Fibroblast of lung (primary cell): ENCODE measurements around the gene ATP5PD. TPM values are rescaled to one million over a fixed set of nuclear protein-coding genes. Genes with fewer than 3 reads are reported as not detected.

ENCODE experiments used
- DNase-seq, 2 donors: peaks; one replicate each; pipeline versions ENCODE4 v3.0.0 to v3.0.0-alpha.2; 2010; ENCODE audit warnings: low read depth in 2 of 2
- H2AFZ ChIP-seq: 2 replicates; pipeline ENCODE4 v1.5.1; 2012; ENCODE audit warnings: low read length, control low read depth, inconsistent platforms
- H3K27ac ChIP-seq: 2 replicates; pipeline ENCODE4 v1.5.1; 2011; ENCODE audit warnings: low read length, control low read depth; ENCODE audit not compliant: insufficient read depth
- H3K27me3 ChIP-seq: 2 replicates; pipeline ENCODE4 v1.5.1; 2011; ENCODE audit warnings: mild to moderate bottlenecking, low read length; ENCODE audit not compliant: control insufficient read depth, insufficient read depth
- H3K36me3 ChIP-seq: 2 replicates; pipeline ENCODE4 v1.5.1; 2011; ENCODE audit warnings: low read length; ENCODE audit not compliant: control insufficient read depth, insufficient read depth
- H3K4me1 ChIP-seq: 2 replicates; pipeline ENCODE4 v1.5.1; 2011; ENCODE audit warnings: low read length; ENCODE audit not compliant: control insufficient read depth, insufficient read depth; ENCODE audit errors: extremely low read depth
- H3K4me2 ChIP-seq: 2 replicates; pipeline ENCODE4 v1.5.1; 2011; ENCODE audit warnings: low read length, control low read depth; ENCODE audit not compliant: insufficient read depth; ENCODE audit errors: extremely low read depth
- H3K4me3 ChIP-seq, 4 experiments: fragments of 200-600 bp in 1 of 4; sonication (generic) in 1 of 4; replicated peaks in 1 of 4; 2 replicates each; pipeline ENCODE4 v1.5.1; 2011 to 2016; ENCODE audit warnings: low read length in 4 of 4, low read depth in 3 of 4, mild to moderate bottlenecking in 3 of 4, control low read depth in 2 of 4, inconsistent platforms in 1 of 4, mixed read lengths in 1 of 4; ENCODE audit not compliant: insufficient read depth in 1 of 4; ENCODE audit errors: control extremely low read depth in 1 of 4
- H3K79me2 ChIP-seq: 2 replicates; pipeline ENCODE4 v1.5.1; 2012; ENCODE audit warnings: mild to moderate bottlenecking, low read length, inconsistent platforms; ENCODE audit not compliant: control insufficient read depth, insufficient read depth
- H3K9ac ChIP-seq: 2 replicates; pipeline ENCODE4 v1.5.1; 2011; ENCODE audit warnings: mild to moderate bottlenecking, low read length, control low read depth; ENCODE audit not compliant: insufficient read depth
- H3K9me3 ChIP-seq: 2 replicates; pipeline ENCODE4 v1.5.1; 2012; ENCODE audit warnings: low read depth, low read length; ENCODE audit not compliant: control insufficient read depth, insufficient read depth
- H4K20me1 ChIP-seq: 2 replicates; pipeline ENCODE4 v1.5.1; 2011; ENCODE audit warnings: low read length; ENCODE audit not compliant: control insufficient read depth, insufficient read depth; ENCODE audit errors: extremely low read depth
- EZH2 ChIP-seq: IDR thresholded peaks from 2 replicates; pipeline ENCODE4 v1.5.1; 2012; ENCODE audit warnings: low read length, control low read depth, mild to moderate bottlenecking; ENCODE audit errors: missing control alignments
- polyA plus RNA-seq, 2 donors: library from polyadenylated mRNA; depleted of rRNA in 1 of 2; stranded (reverse) in 1 of 2; unstranded in 1 of 2; fragments of >200 nt; gene quantifications; 2 replicates each; pipeline ENCODE4 v1.2.1, GENCODE V29; 2011 to 2012; ENCODE audit warnings: missing spikeins in 1 of 2
- total RNA-seq: library from RNA; depleted of rRNA; stranded (reverse); fragments of >200 nt; gene quantifications from 2 replicates; pipeline ENCODE4 v1.2.1, GENCODE V29; 2014
- TF ChIP-seq, protein P1 (sequence below), 2 donors: IDR thresholded peaks in 1 of 2; conservative IDR thresholded peaks in 1 of 2; 1 replicate in 1 of 2; 2 replicates in 1 of 2; pipeline ENCODE4 v1.5.1; 2011 to 2012; ENCODE audit warnings: low read length in 2 of 2, control low read depth in 1 of 2, inconsistent platforms in 1 of 2, low read depth in 1 of 2, mild to moderate bottlenecking in 1 of 2

ATP5PD gene
- total and polyA plus RNA-seq, 2 donors (not counting 1 experiment from before 2014, with no cell fraction given), result 317 to 442 TPM

DNA sequence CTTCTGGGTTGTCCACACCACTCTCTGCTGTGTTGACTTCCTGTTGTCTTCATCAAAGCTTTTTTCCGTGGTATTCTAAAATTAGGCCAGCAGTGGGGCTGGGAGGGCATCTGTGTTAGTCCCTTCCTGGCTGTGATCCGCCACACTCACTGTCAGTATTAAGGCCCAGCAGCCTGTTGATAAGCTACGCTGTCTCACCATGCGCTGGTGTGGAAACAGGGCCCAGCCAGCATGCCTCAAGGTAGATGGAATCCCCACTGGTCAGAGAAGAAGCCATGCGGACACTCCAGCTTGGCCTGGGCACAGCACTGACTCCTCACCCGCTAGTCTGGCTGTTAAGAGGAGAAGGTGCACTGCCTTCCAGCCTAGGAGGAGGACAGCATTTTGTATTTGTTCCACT lies 48.0 kb downstream of the ATP5PD start:
- Histone ChIP-seq H3K27ac (no peak overlapping the region), H3K4me2 (no peak overlapping the region), H3K9ac (no peak overlapping the region), H3K36me3 (peaks cover 10% of the 10 kb centered on the region), H3K9me3 (no peaks in the 10 kb centered on the region), H3K79me2 (no peaks in the 10 kb centered on the region), H3K27me3 (no peaks in the 10 kb centered on the region), H3K4me1 (no peaks in the 10 kb centered on the region), H4K20me1 (no peaks in the 10 kb centered on the region), H2AFZ (no peak overlapping the region), H3K4me3 (no peak overlapping the region)
- DNase-seq, result no peak
- TF ChIP-seq, protein P1, sequence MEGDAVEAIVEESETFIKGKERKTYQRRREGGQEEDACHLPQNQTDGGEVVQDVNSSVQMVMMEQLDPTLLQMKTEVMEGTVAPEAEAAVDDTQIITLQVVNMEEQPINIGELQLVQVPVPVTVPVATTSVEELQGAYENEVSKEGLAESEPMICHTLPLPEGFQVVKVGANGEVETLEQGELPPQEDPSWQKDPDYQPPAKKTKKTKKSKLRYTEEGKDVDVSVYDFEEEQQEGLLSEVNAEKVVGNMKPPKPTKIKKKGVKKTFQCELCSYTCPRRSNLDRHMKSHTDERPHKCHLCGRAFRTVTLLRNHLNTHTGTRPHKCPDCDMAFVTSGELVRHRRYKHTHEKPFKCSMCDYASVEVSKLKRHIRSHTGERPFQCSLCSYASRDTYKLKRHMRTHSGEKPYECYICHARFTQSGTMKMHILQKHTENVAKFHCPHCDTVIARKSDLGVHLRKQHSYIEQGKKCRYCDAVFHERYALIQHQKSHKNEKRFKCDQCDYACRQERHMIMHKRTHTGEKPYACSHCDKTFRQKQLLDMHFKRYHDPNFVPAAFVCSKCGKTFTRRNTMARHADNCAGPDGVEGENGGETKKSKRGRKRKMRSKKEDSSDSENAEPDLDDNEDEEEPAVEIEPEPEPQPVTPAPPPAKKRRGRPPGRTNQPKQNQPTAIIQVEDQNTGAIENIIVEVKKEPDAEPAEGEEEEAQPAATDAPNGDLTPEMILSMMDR (conservative IDR thresholded peaks at IDR 0.05 in 1 of 2, IDR thresholded peaks at IDR 0.05 in 1 of 2; ENCODE audit: low read depth in 1 of 2, low read length in 2 of 2), result no peak
- no peak for TF ChIP-seq EZH2

DNA sequence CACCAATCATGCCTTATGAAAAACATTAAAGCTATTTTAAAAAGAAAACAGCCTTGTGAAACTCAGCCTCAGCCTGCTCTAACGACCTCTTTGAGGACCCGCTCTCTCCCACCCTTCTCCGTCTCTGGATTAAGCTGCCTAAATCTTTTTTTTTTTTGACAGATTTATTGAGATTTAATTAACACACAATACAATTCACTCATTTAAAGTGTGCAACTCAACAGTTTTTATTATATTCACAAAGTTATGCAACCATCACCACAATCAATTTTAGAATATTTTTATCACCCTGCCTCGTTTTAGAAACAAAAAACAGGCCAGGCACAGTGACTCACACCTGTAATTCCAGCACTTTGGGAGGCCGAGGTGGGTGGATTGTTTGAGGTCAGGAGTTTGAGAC lies 50.9 kb downstream of the ATP5PD start:
- peak in 1 of 2 donors; percentile 24 for DNase-seq
- Histone ChIP-seq H3K27me3 (no peaks in the 10 kb centered on the region), H4K20me1 (no peaks in the 10 kb centered on the region), H3K27ac (no peak overlapping the region), H3K36me3 (peaks cover 2% of the 10 kb centered on the region), H3K9me3 (no peaks in the 10 kb centered on the region), H3K9ac (no peak overlapping the region), H3K4me3 (no peak overlapping the region), H3K4me1 (no peaks in the 10 kb centered on the region), H2AFZ (no peak overlapping the region), H3K4me2 (no peak overlapping the region), H3K79me2 (no peaks in the 10 kb centered on the region)
- no peak for TF ChIP-seq EZH2
- TF ChIP-seq, protein P1 (conservative IDR thresholded peaks at IDR 0.05 in 1 of 2, IDR thresholded peaks at IDR 0.05 in 1 of 2; ENCODE audit: low read depth in 1 of 2, low read length in 2 of 2), result no peak

DNA sequence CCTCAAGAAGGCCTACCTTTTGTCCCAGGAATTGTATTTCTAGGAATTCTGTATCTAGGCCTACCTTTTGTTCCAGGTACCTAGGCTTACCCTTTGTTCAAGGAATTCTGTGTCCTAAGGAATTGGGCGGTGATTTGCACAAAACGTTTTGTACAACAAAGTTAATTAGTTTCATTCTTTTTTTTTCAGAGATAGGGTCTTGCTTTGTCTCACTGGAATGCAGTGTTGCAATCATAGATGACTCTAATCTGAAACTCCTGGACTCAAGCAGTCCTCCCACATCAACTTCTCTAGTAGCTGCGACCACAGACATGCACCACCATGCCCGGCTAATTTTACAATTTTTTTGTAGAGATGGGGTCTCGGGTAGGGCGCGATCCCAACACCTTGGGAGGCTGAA lies 52.3 kb downstream of the ATP5PD start:
- TF ChIP-seq, protein P1 (conservative IDR thresholded peaks at IDR 0.05 in 1 of 2, IDR thresholded peaks at IDR 0.05 in 1 of 2; ENCODE audit: low read depth in 1 of 2, low read length in 2 of 2), result no peak
- TF ChIP-seq EZH2, result no peak
- H3K4me1 ChIP-seq, result no peaks in the 10 kb centered on the region
- no peak overlapping the region for H3K9ac ChIP-seq
- no peak overlapping the region for H3K27ac ChIP-seq
- H2AFZ ChIP-seq, result no peak overlapping the region
- no peaks in the 10 kb centered on the region for H3K9me3 ChIP-seq
- no peaks in the 10 kb centered on the region for H4K20me1 ChIP-seq
- no peak overlapping the region for H3K4me2 ChIP-seq
- no peaks in the 10 kb centered on the region for H3K27me3 ChIP-seq
- DNase-seq, result peak in 1 of 2 donors; percentile 83
- no peak overlapping the region for H3K4me3 ChIP-seq
- H3K79me2 ChIP-seq, result peaks cover 11% of the 10 kb centered on the region
- peaks cover under 1% of the 10 kb centered on the region for H3K36me3 ChIP-seq
